Subcutaneous adipose tissue (tissue), 4 donors: ENCODE data around the gene POLR1C. TPM values are rescaled to one million over a fixed set of nuclear protein-coding genes. Genes with fewer than 3 reads are reported as not detected.

Experiments
- total RNA-seq, 4 donors: library from RNA; depleted of rRNA; stranded (reverse); fragments of >200 nt; gene quantifications; one replicate each; pipeline ENCODE4 v1.1.0, GENCODE V29; 2016
- TF ChIP-seq, protein P1 (sequence below): fragments of 450-650 bp; IDR thresholded peaks from one replicate; pipeline ENCODE4 v1.5.1; 2016; ENCODE audit warnings: low read depth, mild to moderate bottlenecking, control low read depth, antibody characterized with exemption, moderate library complexity

The POLR1C gene
- total RNA-seq = 10 to 100 TPM; 12.4 to 19.6 (median 14.6) TPM

- TF ChIP-seq, protein P1, sequence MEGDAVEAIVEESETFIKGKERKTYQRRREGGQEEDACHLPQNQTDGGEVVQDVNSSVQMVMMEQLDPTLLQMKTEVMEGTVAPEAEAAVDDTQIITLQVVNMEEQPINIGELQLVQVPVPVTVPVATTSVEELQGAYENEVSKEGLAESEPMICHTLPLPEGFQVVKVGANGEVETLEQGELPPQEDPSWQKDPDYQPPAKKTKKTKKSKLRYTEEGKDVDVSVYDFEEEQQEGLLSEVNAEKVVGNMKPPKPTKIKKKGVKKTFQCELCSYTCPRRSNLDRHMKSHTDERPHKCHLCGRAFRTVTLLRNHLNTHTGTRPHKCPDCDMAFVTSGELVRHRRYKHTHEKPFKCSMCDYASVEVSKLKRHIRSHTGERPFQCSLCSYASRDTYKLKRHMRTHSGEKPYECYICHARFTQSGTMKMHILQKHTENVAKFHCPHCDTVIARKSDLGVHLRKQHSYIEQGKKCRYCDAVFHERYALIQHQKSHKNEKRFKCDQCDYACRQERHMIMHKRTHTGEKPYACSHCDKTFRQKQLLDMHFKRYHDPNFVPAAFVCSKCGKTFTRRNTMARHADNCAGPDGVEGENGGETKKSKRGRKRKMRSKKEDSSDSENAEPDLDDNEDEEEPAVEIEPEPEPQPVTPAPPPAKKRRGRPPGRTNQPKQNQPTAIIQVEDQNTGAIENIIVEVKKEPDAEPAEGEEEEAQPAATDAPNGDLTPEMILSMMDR = no peak
Observed at GRCh38 chr6:43516697-43517504, at the start of gene POLR1C, which contains the start of gene YIPF3. POLR1C (plus strand) TSS chr6:43517089; CDS start chr6:43517110, 21 bp downstream. YIPF3 (minus strand) TSS chr6:43516926; CDS start chr6:43516807, 119 bp downstream.

GRCh38 chr6:43467752-43468151 lies 49.1 kb upstream of the POLR1C start:
- TF ChIP-seq, protein P1 = no peak

DNA sequence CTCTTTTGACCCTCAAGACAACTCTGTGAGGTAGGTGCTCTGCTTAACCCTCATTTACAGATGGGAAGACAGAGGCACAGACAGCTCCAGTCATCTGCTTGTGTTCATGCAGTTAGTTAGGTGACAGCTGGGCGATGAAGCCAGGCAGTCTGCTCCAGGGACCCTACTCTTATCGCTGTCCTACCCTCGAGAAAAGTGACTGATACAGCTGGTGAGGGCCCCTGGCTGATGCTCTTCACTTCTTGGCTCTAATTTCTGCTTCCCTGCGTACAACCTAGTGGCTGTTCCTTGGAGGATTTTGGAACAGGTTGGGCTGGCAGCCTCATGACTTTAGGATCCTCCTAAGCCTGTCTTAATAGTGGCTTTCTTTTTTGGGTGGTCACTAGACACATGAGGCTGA lies 48.6 kb upstream of the POLR1C start:
- TF ChIP-seq, protein P1 = no peak

DNA sequence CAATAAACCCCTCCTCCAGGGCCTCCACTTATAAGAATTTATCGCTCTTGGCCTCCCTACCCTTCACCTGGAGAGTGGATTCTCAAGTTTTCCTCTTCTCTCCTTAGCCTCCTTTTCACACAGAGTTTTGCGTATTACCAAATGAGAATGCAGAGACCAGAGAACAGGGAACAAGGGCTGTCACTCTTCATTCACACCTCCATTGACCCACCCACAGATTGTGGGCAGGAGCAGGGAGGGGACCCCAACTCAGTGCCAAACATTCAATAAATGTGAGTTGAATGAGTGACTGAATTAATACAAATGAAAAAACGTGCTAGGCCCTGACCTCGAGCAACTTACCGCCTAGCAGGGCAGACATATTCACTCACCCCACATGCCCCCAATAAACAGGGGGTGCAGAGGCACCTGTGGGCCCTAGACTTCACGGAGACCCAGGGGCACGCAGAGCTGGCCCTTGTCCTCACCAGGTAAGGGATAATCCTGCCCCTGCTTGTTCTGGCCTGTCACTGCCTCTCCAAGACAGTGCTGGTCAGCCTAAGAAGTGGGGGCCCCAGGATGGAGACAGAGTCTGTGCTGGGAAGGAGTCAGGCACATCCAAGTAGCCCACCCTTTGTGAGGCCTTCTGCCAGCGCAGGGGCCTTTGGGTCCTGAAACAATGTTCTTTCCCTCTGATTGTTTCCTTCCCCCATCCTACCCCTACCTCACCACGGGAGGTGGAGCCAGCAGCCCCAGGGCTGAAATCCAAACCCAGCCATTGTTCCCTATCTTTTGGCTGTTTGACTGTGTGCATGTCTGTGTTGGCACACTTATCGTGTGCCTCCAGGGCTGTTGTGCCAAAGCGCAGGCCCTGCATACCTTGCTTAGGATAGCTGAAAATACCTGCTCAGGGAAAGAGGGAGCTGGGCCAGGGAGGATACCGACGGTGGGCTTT lies 47.9 kb upstream of the POLR1C start:
- TF ChIP-seq, protein P1 = no peak

GRCh38 chr6:43469947-43470346 lies 46.9 kb upstream of the POLR1C start:
- TF ChIP-seq, protein P1 = no peak

GRCh38 chr6:43471399-43471798 lies 45.5 kb upstream of the POLR1C start:
- TF ChIP-seq, protein P1 = no peak

GRCh38 chr6:43472515-43472914 lies 44.4 kb upstream of the POLR1C start:
- TF ChIP-seq, protein P1 = no peak
